AG09319 (cell line): Measurements from ENCODE around the gene SRPX.

Experiments used
- DNase-seq: peaks from one replicate; pipeline ENCODE4 v3.0.0-alpha.2; 2010; ENCODE audit warnings: low read depth; ENCODE audit errors: extremely low read depth
- TF ChIP-seq, protein P1 (sequence below): IDR thresholded peaks from 2 replicates; pipeline ENCODE4 v1.5.1; 2011; ENCODE audit warnings: low read depth, mild to moderate bottlenecking, inconsistent platforms, low read length, moderate library complexity

SRPX gene, protein sequence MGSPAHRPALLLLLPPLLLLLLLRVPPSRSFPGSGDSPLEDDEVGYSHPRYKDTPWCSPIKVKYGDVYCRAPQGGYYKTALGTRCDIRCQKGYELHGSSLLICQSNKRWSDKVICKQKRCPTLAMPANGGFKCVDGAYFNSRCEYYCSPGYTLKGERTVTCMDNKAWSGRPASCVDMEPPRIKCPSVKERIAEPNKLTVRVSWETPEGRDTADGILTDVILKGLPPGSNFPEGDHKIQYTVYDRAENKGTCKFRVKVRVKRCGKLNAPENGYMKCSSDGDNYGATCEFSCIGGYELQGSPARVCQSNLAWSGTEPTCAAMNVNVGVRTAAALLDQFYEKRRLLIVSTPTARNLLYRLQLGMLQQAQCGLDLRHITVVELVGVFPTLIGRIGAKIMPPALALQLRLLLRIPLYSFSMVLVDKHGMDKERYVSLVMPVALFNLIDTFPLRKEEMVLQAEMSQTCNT

DNA sequence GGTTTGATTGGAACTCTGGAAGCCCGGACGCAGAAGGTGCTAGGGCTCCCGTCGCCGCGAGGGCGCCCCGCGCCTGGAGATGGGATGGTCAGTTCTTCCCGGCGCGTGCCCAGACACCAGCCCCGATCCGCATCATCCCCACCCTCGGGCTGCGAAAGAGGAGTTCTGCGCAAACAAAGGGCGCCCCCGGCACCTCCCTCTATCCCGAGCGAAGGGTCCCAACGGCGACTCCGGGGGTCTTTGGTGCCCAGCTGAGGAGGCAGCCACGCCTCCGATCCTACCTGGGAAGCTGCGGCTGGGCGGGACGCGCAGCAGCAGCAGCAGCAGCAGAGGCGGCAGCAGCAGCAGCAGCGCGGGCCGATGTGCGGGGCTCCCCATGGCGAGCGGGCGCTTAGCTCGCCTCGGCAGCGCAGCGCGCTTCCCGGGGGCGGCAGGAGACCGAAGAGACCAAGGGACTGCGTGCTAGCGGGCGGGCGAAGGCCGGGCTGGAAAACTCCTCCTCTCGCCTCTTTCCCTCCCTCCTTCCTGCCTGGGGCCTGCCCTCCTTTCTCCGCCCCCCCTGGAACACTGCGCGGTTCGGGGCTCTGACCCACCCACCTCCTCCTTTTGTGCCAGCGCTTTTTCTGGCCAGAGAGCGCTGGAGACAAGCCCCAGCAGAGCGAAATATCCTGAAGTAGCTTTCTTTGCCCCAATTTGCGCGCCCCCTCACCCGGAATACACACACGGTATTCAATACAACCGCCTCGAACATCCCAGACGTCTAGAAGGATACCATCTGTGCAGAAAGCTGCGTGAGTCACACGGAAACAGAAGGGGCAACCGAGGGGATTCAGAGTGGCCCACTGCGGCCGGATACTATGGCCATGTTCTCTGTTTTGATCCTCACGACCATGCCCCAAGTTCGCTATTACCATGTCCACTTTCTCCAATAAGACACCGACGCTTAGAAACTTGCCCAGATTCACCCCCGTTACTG, at the start of gene SRPX:
Gene SRPX, minus strand, starts transcription at position 457 of the 976 bp plus-strand sequence. Its CDS starts 79 bp downstream, at position 378.
- no peak for DNase-seq
- TF ChIP-seq, protein P1, sequence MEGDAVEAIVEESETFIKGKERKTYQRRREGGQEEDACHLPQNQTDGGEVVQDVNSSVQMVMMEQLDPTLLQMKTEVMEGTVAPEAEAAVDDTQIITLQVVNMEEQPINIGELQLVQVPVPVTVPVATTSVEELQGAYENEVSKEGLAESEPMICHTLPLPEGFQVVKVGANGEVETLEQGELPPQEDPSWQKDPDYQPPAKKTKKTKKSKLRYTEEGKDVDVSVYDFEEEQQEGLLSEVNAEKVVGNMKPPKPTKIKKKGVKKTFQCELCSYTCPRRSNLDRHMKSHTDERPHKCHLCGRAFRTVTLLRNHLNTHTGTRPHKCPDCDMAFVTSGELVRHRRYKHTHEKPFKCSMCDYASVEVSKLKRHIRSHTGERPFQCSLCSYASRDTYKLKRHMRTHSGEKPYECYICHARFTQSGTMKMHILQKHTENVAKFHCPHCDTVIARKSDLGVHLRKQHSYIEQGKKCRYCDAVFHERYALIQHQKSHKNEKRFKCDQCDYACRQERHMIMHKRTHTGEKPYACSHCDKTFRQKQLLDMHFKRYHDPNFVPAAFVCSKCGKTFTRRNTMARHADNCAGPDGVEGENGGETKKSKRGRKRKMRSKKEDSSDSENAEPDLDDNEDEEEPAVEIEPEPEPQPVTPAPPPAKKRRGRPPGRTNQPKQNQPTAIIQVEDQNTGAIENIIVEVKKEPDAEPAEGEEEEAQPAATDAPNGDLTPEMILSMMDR: no peak

DNA sequence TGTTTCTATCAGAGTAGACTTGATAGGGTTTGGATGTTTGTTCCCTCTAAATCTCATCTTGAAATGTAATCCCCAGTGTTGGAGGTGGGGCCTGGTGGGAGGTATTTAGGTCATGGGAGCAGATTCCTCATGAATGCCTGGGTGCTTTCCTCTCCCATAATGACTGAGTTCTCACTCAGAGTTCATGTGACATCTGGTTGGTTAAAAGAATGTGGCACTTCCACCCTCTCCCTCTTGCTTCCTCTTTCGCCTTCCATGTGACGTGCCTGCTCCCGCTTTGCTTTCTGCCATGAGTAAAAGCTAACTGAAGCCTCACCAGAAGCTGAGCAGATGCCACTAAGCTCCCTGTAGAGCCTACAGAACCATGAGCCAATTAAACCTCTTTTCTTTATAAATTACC, 47.3 kb upstream of the SRPX start:
- no peak for DNase-seq
- TF ChIP-seq, protein P1: no peak

DNA sequence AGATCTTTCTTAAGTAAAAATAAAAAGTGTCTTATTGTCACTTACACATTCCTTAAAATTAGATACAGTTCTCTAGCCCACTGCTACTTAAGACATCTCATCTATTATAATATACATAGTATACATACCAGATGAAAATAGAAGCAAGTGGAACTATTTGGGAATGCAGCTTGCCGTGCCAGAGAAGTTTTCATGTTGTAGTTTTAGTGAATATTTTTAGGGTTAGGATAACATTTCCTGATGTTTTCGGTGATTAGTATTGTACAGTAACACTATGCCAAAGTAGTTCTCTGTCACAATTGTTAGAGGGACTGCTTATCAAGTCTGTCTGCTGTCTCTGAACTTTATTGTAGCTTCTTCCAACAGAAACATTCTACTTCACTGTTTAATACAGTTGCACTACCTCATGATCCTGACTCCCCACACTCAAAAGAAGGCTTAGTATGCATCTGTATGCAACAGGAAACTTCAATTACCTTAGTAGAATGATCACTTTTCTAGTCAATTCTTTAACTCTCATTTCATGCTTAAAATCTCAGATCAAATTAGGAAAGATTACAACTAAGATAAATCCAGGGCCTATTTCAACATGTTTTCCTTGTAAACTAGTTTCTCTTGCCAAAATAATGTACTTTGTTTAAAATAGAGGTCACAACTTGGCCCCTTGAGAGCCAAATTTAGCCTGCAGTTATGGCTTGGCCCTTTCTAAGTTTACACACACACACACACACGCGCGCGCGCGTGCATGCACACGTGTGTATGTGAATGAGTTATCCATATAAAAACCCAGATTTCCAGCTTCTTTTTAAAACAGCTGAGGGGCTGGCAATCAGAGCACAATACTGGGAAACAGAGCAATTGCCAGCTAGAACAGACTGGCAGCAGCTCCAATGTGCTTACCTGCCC, 42.3 kb upstream of the SRPX start:
- TF ChIP-seq, protein P1: no peak
- DNase-seq: no peak

DNA sequence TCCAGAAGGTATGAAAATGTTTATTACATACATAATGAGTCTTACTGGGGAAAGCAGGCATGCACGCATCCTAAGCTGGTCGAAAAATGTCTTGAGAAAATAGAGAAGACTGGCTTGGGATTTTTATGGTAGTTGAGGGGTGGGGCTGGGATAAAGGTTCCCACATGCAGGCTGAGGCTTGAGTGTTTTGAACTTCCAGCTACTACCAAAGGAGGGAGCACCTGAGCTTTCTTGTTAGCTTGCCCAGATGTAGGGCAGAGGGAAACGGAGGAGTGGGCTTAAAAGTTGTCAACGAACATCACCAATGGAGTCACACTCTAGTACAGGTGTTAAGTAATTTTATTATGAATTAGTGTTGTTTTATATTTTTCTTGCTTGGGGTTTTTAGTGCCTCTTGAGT, 39.6 kb upstream of the SRPX start:
- TF ChIP-seq, protein P1: peak; percentile 26
- no peak for DNase-seq

DNA sequence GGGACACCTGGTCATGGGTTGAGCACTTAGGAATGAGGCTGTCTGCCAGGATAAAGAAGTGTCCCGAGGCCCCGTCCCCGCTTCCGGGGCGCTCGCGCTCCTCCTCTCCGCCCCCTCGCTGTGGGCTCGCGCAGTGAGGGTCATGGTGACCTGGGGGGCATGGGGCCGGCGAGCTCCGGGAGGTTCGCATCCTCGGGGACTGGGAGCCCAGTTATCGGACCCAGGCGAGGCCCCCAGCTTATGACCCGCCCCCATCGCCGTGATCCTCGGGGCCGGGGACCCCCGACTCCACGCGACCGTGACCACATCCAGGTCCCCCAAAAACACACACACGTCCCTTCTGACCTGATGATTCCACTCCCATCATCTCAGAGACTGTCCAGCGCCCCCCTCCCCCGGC, 35.3 kb upstream of the SRPX start:
- no peak for DNase-seq
- TF ChIP-seq, protein P1: no peak

DNA sequence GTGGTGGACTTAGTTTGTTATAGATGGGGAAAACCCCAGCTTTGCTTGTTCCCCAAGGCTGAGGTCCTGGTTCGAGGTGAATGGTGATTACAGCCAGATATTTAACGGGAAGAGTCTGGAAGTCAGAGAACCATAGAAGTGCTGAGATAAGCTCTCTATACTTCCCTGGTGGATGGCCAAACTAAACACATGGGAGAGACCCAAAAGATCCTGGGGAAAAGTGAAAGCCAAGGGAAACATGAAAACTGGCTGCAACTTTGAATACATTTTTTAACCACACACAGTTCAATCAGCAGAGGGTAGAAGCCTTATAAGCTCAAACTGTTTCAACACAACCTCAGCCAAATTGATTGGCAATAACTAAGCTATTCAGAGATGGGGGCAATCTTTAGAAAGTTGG, 29.3 kb upstream of the SRPX start:
- TF ChIP-seq, protein P1: no peak
- no peak for DNase-seq
